ENCODE data around the gene MRPL16.

Gene MRPL16

GRCh38 chr11:59794417-59794816 lies 16.2 kb downstream of the MRPL16 start:
- Histone ChIP-seq H3K9me3 (ENCODE audit: low read length) (no peaks in the 10 kb centered on the region), H3K27ac (ENCODE audit: low read depth, low read length, poor library complexity, severe bottlenecking) (no peak overlapping the region), H3K79me2 (ENCODE audit: insufficient read depth, low read length) (no peaks in the 10 kb centered on the region), H3K4me1 (ENCODE audit: insufficient read depth, low read length, severe bottlenecking) (no peaks in the 10 kb centered on the region), H3K36me3 (ENCODE audit: insufficient read depth, low read length) (no peaks in the 10 kb centered on the region), H3K4me2 (ENCODE audit: low read length) (no peak overlapping the region), H3K9ac (ENCODE audit: low read length) (no peak overlapping the region), H3K9me2 (ENCODE audit: low read depth, low read length) (no peaks in the 10 kb centered on the region), H3K4me3 (ENCODE audit: low read depth, low read length, poor library complexity, severe bottlenecking) (no peak overlapping the region), H3K27me3 (ENCODE audit: insufficient read depth, low read length) (no peaks in the 10 kb centered on the region), H4K20me1 (ENCODE audit: insufficient read depth, low read length) (no peaks in the 10 kb centered on the region), H3F3A (ENCODE audit: insufficient read depth, low read length) (no peaks in the 10 kb centered on the region), H2AFZ (ENCODE audit: low read length) (no peak overlapping the region)
- no peak for TF ChIP-seq CTCF (IDR thresholded peaks at IDR 0.05; ENCODE audit: low read length)
- no peak for TF ChIP-seq EZH2 (IDR thresholded peaks at IDR 0.05; ENCODE audit: borderline replicate concordance, low read length)

- Histone ChIP-seq H3K27me3 (ENCODE audit: insufficient read depth, low read length) (no peaks in the 10 kb centered on the region), H3K4me2 (ENCODE audit: low read length) (no peak overlapping the region), H3K9ac (ENCODE audit: low read length) (no peak overlapping the region), H3K9me3 (ENCODE audit: low read length) (no peaks in the 10 kb centered on the region), H3K9me2 (ENCODE audit: low read depth, low read length) (no peaks in the 10 kb centered on the region), H3F3A (ENCODE audit: insufficient read depth, low read length) (no peaks in the 10 kb centered on the region), H2AFZ (ENCODE audit: low read length) (no peak overlapping the region), H4K20me1 (ENCODE audit: insufficient read depth, low read length) (no peaks in the 10 kb centered on the region), H3K4me3 (ENCODE audit: low read depth, low read length, poor library complexity, severe bottlenecking) (no peak overlapping the region), H3K27ac (ENCODE audit: low read depth, low read length, poor library complexity, severe bottlenecking) (no peak overlapping the region), H3K79me2 (ENCODE audit: insufficient read depth, low read length) (no peaks in the 10 kb centered on the region), H3K4me1 (ENCODE audit: insufficient read depth, low read length, severe bottlenecking) (no peaks in the 10 kb centered on the region), H3K36me3 (ENCODE audit: insufficient read depth, low read length) (no peaks in the 10 kb centered on the region)
- TF ChIP-seq EZH2 (IDR thresholded peaks at IDR 0.05; ENCODE audit: borderline replicate concordance, low read length) (no peak), CTCF (IDR thresholded peaks at IDR 0.05; ENCODE audit: low read length) (no peak)
These were observed 18.1 kb downstream of the MRPL16 start for GRCh38 chr11:59792507-59792906.

- no peak overlapping the region for H3K27ac ChIP-seq (ENCODE audit: low read depth, low read length, poor library complexity, severe bottlenecking)
- no peak overlapping the region for H2AFZ ChIP-seq (ENCODE audit: low read length)
- H4K20me1 ChIP-seq (ENCODE audit: insufficient read depth, low read length) = no peaks in the 10 kb centered on the region
- no peaks in the 10 kb centered on the region for H3K27me3 ChIP-seq (ENCODE audit: insufficient read depth, low read length)
- no peak overlapping the region for H3K9ac ChIP-seq (ENCODE audit: low read length)
- H3K36me3 ChIP-seq (ENCODE audit: insufficient read depth, low read length) = no peaks in the 10 kb centered on the region
- H3K9me3 ChIP-seq (ENCODE audit: low read length) = no peaks in the 10 kb centered on the region
- no peaks in the 10 kb centered on the region for H3K79me2 ChIP-seq (ENCODE audit: insufficient read depth, low read length)
- no peaks in the 10 kb centered on the region for H3K4me1 ChIP-seq (ENCODE audit: insufficient read depth, low read length, severe bottlenecking)
- H3K9me2 ChIP-seq (ENCODE audit: low read depth, low read length) = no peaks in the 10 kb centered on the region
- no peaks in the 10 kb centered on the region for H3F3A ChIP-seq (ENCODE audit: insufficient read depth, low read length)
- no peak for TF ChIP-seq CTCF (IDR thresholded peaks at IDR 0.05; ENCODE audit: low read length)
- H3K4me2 ChIP-seq (ENCODE audit: low read length) = no peak overlapping the region
- H3K4me3 ChIP-seq (ENCODE audit: low read depth, low read length, poor library complexity, severe bottlenecking) = no peak overlapping the region
These were observed 18.9 kb downstream of the MRPL16 start for GRCh38 chr11:59791639-59792038.

Measured in OCI-LY1 (cell line).